ENCODE results near the gene FEN1.

The FEN1 gene

GRCh38 chr11:61792310-61793082, at the start of gene FEN1, which contains the start of gene TMEM258:
Gene FEN1 (plus strand): TSS chr11:61792911. CDS start chr11:61795362, 2,451 bp downstream.
Gene TMEM258 (minus strand): TSS chr11:61792599. CDS start chr11:61792558, 41 bp downstream.
- H3K4me2 ChIP-seq (ENCODE audit: low read length), result peak within 1 kb of the TSS; percentile 67
- H3K79me2 ChIP-seq (ENCODE audit: insufficient read depth, low read length), result peaks cover 40% of the 10 kb centered on the region
- no peaks in the 10 kb centered on the region for H3K9me3 ChIP-seq (ENCODE audit: low read length)
- H2AFZ ChIP-seq (ENCODE audit: low read length), result no peak within 1 kb of the TSS
- no peaks in the 10 kb centered on the region for H3K27me3 ChIP-seq (ENCODE audit: insufficient read depth, low read length)
- no peaks in the 10 kb centered on the region for H3K9me2 ChIP-seq (ENCODE audit: low read depth, low read length)
- H3K9ac ChIP-seq (ENCODE audit: low read length), result peak within 1 kb of the TSS; percentile 81
- peaks cover 4% of the 10 kb centered on the region; the same call in 1 of the 2 replicates for H3F3A ChIP-seq (ENCODE audit: insufficient read depth, low read length)
- TF ChIP-seq CTCF (IDR thresholded peaks at IDR 0.05; ENCODE audit: low read length) (no peak), EZH2 (IDR thresholded peaks at IDR 0.05; ENCODE audit: borderline replicate concordance, low read length) (no peak)
- H3K4me1 ChIP-seq (ENCODE audit: insufficient read depth, low read length, severe bottlenecking), result peaks cover 42% of the 10 kb centered on the region
- H3K36me3 ChIP-seq (ENCODE audit: insufficient read depth, low read length), result peaks cover 56% of the 10 kb centered on the region
- H3K4me3 ChIP-seq (ENCODE audit: low read depth, low read length, poor library complexity, severe bottlenecking), result peak within 1 kb of the TSS; percentile 95
- peak within 1 kb of the TSS; percentile 83 for H3K27ac ChIP-seq (ENCODE audit: low read depth, low read length, poor library complexity, severe bottlenecking)
- no peaks in the 10 kb centered on the region for H4K20me1 ChIP-seq (ENCODE audit: insufficient read depth, low read length)

GRCh38 chr11:61743486-61744095, 49.1 kb upstream of the FEN1 start:
- Histone ChIP-seq H3K9ac (ENCODE audit: low read length) (no peak overlapping the region), H3K9me3 (ENCODE audit: low read length) (no peaks in the 10 kb centered on the region), H3K27ac (ENCODE audit: low read depth, low read length, poor library complexity, severe bottlenecking) (no peak overlapping the region), H4K20me1 (ENCODE audit: insufficient read depth, low read length) (no peaks in the 10 kb centered on the region), H3K4me3 (ENCODE audit: low read depth, low read length, poor library complexity, severe bottlenecking) (no peak overlapping the region), H3K79me2 (ENCODE audit: insufficient read depth, low read length) (no peaks in the 10 kb centered on the region), H2AFZ (ENCODE audit: low read length) (no peak overlapping the region), H3K36me3 (ENCODE audit: insufficient read depth, low read length) (no peaks in the 10 kb centered on the region), H3K9me2 (ENCODE audit: low read depth, low read length) (no peaks in the 10 kb centered on the region), H3K4me2 (ENCODE audit: low read length) (no peak overlapping the region), H3K27me3 (ENCODE audit: insufficient read depth, low read length) (peaks cover 5% of the 10 kb centered on the region; the same call in 1 of the 2 replicates), H3K4me1 (ENCODE audit: insufficient read depth, low read length, severe bottlenecking) (no peaks in the 10 kb centered on the region), H3F3A (ENCODE audit: insufficient read depth, low read length) (no peaks in the 10 kb centered on the region)
- TF ChIP-seq CTCF (IDR thresholded peaks at IDR 0.05; ENCODE audit: low read length) (no peak), EZH2 (IDR thresholded peaks at IDR 0.05; ENCODE audit: borderline replicate concordance, low read length) (no peak)

- H3K79me2 ChIP-seq (ENCODE audit: insufficient read depth, low read length), result no peaks in the 10 kb centered on the region
- TF ChIP-seq EZH2 (IDR thresholded peaks at IDR 0.05; ENCODE audit: borderline replicate concordance, low read length), result no peak
- TF ChIP-seq CTCF (IDR thresholded peaks at IDR 0.05; ENCODE audit: low read length), result no peak
- peaks cover 5% of the 10 kb centered on the region; the same call in 1 of the 2 replicates for H3K27me3 ChIP-seq (ENCODE audit: insufficient read depth, low read length)
- no peak overlapping the region for H3K9ac ChIP-seq (ENCODE audit: low read length)
- no peak overlapping the region for H3K4me2 ChIP-seq (ENCODE audit: low read length)
- no peak overlapping the region for H2AFZ ChIP-seq (ENCODE audit: low read length)
- no peak overlapping the region for H3K4me3 ChIP-seq (ENCODE audit: low read depth, low read length, poor library complexity, severe bottlenecking)
- no peaks in the 10 kb centered on the region for H3K9me3 ChIP-seq (ENCODE audit: low read length)
- H3K4me1 ChIP-seq (ENCODE audit: insufficient read depth, low read length, severe bottlenecking), result no peaks in the 10 kb centered on the region
- H3F3A ChIP-seq (ENCODE audit: insufficient read depth, low read length), result no peaks in the 10 kb centered on the region
- H3K27ac ChIP-seq (ENCODE audit: low read depth, low read length, poor library complexity, severe bottlenecking), result no peak overlapping the region
- no peaks in the 10 kb centered on the region for H3K36me3 ChIP-seq (ENCODE audit: insufficient read depth, low read length)
- no peaks in the 10 kb centered on the region for H4K20me1 ChIP-seq (ENCODE audit: insufficient read depth, low read length)
- H3K9me2 ChIP-seq (ENCODE audit: low read depth, low read length), result no peaks in the 10 kb centered on the region
These were observed 48.5 kb upstream of the FEN1 start for GRCh38 chr11:61744181-61744580.

Measured in OCI-LY1 (cell line).